HG02588 (cell line): ENCODE measurements around the gene CTSF.
"Not testable (repeated sequence)": the region's sequence is repeated elsewhere in the genome, so short reads cannot be mapped to it uniquely, and the experiment has no call there.

Source experiments
- ATAC-seq: cut with Tn5 transposase; IDR thresholded peaks from one replicate; pipeline ENCODE4 v1.9.1; 2021; ENCODE audit warnings: mild to moderate bottlenecking, moderate library complexity; ENCODE audit not compliant: unreplicated experiment

CTSF gene

DNA sequence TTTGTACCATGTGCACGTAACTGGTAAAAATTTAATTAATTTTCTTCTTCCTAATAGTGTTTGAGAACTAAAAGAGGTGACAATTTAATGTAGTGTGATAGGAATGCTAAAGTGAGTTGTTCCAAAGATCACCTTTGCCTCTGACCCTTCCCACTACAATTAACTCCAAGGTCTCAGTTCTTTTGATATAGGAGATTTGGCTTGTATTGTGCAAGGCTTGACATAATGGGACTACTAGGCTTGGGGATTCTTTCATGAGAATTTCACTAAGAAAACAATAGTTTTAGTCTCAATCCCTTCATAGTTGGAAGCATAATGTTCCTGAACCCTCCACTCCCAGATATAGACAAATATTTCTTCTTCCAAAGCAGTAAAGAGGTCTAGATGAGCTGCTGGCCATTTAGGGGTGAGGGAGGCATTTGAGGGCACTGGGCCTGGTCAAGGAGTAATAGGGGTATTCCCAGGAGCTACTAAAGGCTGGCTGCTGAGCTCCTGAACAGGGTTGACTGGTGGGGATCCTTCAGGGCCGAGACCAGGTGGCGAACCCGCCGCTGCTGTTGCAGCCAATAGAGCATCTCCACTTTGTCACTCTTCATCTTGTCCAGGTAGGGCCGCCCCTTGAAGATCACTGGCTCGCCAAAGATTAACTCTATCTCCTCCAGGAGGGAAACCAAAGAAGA is 21.7 kb upstream of the CTSF start:
- ATAC-seq = no peak

GRCh38 chr11:66589315-66589714 is 20.9 kb upstream of the CTSF start:
- not testable (repeated sequence) for ATAC-seq

GRCh38 chr11:66586136-66586535 is 17.7 kb upstream of the CTSF start:
- no peak for ATAC-seq

DNA sequence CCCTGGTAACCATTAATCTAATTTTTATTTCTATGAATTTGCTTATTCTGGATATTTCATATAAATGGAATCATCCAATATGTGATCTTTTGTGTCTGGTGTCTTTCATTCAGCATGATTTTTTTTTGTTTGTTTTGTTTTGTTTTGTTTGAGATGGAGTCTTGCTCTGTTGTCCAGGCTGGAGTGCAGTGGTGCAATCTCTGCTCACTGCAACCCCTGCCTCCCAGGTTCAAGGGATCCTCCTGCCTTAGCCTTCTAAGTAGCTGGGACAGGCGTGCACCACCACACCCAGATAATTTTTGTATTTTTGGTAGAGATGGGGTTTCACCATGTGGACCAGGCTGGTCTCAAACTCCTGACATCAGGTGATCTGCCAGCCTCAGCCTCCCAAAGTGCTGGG is 17.0 kb upstream of the CTSF start:
- not testable (repeated sequence) for ATAC-seq

DNA sequence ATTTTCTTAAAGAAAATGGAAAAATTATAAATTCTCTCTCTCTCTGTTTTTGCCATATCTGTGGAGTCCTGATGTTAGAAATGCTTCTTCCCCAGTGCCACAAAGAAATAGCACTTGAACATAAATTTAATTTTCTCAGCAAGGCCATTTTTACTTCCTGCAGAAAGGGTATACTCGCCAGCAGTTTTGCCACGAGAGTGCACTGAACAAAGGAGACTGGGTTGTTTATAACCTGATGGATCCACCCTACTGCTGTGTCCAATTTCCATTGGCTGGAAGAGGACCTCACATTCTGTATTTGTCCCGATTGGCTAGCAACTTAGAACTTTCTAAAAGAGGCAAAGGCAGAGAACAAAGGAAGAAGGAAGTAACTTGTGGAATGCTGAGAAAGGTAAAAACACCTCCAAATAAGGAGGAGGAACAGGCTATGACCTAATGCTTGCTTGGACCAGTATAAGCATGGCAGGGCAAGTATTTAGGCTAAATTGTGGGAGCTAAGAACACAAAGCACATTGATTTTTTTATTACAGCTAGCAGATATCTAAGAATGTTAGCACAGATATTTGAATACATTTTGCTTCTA is 14.2 kb upstream of the CTSF start:
- not testable (repeated sequence) for ATAC-seq

DNA sequence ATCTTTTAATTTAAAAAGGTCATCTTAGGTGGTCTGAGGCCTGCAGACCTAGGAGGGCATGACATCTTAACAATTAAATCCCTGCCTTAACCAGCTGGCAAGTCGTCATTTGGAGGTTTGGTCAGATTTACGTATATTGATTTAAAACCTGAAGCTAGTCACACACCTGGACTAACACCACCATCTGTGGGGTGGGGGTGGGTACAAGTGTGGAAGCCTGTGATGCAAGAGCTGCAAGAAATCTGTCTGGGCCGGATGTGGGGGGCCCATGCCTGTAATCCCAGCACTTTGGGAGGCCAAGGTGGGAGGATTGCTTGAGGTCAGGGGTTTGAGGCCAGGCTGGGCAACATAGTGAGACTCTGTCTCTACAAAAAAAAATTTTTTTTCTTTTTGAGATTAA is 12.9 kb upstream of the CTSF start:
- no peak for ATAC-seq

GRCh38 chr11:66580803-66581202 is 12.4 kb upstream of the CTSF start:
- no peak for ATAC-seq

- no peak for ATAC-seq
Observed at GRCh38 chr11:66579017-66579606, 10.7 kb upstream of the CTSF start.

DNA sequence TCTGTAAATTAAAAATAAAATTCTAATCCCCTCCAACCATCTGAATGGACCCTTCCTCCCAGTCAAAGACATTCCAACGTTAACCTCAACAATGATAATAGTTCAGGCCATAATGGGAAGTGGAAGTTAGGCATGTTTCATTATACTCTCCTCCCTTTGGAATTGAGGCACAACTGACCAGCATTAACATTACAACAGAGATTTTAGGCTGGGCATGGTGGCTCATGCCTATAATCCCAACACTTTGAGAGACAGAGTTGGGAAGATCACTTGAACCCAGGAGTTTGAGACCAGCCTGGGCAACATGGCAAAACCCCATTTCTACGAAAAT is 2.4 kb upstream of the CTSF start:
- ATAC-seq = no peak

DNA sequence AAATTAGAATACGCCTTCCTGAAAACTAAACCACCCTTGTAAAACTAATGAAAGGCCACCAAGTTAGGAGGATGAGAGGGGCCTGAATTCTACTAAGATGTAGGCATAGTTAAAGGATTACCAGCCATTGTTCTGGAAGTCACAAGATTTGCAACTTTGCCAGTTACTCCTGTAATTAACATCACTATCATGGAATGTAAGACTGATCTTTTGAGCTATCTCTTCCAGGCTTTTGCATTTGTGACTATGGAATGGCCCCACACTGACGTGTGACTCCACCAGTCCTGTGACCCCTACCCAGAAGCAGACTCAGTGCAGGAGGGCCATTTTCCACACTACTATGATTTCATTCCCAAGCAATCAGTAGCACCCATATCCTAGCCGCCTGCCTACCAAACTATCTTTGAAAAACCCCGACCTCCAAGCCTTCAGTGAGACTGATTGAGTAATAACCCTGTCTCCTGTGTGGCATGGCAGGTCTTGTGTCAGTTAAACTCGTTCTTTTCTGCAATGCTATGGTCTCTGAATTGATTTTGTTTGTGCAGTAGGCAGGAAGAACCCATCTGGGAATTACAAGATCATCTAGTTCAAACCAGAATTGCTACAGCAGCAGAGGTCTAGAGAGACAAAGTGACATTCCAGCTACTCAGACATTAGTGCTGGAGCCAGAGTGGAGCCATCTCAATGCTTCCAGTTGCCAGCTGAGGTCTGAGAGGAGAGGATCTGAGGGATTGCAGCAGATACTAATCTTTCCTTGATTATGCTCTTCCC is 1.9 kb upstream of the CTSF start:
- no peak for ATAC-seq

DNA sequence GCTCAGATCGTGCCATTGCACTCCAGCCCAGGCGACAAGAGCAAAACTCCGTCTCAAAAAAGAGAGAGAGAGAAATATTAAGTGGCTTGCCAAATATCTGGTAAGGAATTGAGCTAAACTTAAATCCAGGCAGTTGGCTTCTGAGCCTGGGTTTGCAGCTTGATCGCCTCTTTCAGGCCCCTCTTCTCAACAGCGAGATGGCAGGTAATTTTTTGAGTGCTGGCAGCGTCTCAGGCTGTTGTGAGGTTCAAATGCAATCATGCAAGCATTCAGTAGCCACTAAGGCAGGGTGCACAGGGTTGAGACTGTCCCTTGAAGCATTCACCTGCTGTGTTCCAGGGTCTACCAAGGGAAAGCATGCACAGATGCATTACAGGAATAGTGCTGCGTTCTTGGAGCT is 670 bp upstream of the CTSF start:
- ATAC-seq = no peak

DNA sequence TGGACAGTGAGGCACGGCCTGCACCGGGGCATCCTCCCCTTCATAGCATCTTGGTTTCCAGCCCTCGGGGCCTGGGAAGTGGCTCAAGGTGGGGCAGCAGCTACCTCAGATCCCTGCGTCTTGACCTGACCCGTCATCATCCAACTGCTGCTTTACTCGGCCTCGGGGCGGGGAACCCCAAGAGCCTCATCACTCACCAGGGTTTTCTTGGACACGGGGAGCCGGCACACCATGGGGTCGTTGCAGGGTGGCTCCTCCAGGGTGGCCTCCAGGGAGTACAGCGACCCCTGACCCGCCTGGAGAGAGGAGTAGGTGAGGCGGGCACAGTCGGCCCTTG is 651 bp downstream of the CTSF start:
- ATAC-seq = no peak

GRCh38 chr11:66566221-66566620 is 2.2 kb downstream of the CTSF start:
- no peak for ATAC-seq

- ATAC-seq = no peak
Observed at GRCh38 chr11:66564984-66565383, 3.4 kb downstream of the CTSF start.

DNA sequence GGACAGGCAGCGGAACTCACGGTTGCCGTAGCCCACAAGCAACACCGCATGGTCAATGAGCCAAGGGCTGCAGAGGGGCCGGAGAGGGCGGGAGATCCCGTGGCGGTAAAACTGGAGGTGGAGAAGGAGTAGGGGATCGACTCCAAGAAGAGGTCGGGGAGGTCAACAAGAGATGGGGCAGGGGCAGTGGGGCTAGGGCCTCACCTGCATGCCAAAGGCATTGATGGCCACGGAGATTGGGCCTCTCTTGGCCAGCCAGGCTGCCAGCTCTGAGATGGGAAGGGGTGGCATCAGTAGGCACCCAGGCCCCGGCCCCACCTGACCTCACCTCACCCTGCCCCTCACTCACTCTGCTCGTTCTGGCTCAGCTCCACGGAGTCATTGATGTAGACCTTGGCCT is 3.9 kb downstream of the CTSF start:
- no peak for ATAC-seq

- ATAC-seq = no peak
Observed at GRCh38 chr11:66563832-66564231, 4.6 kb downstream of the CTSF start.

- ATAC-seq = no peak
Observed at GRCh38 chr11:66562907-66563583, 5.4 kb downstream of the CTSF start.

DNA sequence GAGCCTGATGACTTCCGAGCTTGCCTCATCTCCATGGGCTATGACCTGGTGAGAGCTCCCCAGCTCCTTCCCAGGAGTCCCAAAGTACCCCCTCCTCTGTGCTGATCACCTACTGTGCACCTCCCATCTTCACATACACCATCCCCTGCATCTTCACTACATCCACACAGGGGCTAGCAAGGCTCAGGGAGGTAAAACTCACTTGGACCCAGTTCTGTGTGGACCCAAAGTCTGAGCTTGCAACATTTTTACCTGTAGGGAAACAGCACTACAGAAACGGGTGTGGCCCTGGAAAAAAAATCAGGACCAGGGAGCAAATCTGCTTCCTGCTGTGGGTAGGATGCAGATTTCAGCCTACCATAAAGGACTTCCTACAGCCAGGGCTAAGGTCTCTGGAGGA is 6.1 kb downstream of the CTSF start:
- no peak for ATAC-seq

DNA sequence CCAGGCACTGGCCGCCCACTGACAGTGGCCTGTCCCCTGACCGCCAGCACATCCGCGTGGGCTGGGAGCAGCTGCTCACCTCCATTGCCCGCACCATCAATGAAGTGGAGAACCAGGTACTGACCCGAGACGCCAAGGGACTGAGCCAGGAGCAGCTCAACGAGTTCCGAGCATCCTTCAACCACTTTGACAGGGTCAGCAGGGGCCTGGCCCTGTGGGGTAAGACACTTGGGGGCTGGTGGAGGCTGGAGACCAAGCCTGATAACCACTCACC is 6.5 kb downstream of the CTSF start:
- ATAC-seq = no peak

DNA sequence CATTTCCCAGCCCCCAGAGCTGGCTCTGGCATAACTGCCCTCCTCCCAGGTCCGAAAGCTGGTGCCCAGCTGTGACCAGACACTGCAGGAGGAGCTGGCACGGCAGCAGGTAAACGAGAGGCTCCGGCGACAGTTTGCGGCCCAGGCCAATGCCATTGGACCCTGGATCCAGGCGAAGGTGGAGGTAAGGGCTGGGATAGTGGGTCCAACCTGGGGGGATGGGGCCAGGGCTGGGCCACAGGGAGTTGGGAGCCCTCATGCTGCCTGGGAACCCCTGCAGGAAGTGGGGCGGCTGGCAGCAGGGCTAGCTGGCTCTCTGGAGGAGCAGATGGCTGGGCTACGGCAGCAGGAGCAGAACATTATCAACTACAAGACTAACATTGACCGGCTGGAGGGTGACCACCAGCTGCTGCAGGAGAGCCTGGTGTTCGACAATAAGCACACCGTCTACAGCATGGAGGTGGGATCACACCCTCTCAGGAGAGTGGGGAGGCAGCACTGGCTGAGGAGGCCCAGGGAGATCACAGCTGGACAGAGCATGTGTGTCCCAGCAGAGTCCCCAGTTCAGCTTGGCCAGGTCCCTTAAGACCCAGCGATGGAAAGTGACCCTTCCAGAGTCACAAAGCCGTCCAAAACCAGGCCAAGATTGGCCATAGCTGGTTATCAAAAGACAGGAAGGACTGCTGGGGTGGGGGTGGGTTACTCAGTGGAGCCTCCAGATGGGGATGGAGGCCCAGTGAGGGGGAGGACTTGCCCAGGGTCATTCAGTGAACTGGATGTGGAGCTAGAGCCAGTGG is 7.0 kb downstream of the CTSF start:
- no peak for ATAC-seq
